ENCODE data around the gene ASB18. TPM values are rescaled to one million over a fixed set of nuclear protein-coding genes. Genes with fewer than 3 reads are reported as not detected.

ASB18 gene
- polyA plus RNA-seq, 1 donor (not counting 4 experiments of a cell fraction or from before 2014, with no cell fraction given) = not detected

GRCh38 chr2:236282406-236282805 lies 18.2 kb upstream of the ASB18 start:
- Histone ChIP-seq H3K79me2 (ENCODE audit: control insufficient read depth, insufficient read depth, low read length) (no peaks in the 10 kb centered on the region), H3K9me3 (ENCODE audit: control insufficient read depth, low read depth, low read length) (no peaks in the 10 kb centered on the region), H3K36me3 (ENCODE audit: control insufficient read depth in 2 of 2, extremely low read depth in 1 of 2, insufficient read depth in 2 of 2, low read length in 2 of 2) (no peaks in the 10 kb centered on the region), H3K9me1 (ENCODE audit: control insufficient read depth, extremely low read depth, insufficient read depth, low read length) (no peaks in the 10 kb centered on the region), H3K4me3 (ENCODE audit: control insufficient read depth in 2 of 3, extremely low read depth in 1 of 3, insufficient read depth in 2 of 3, low read depth in 1 of 3, low read length in 3 of 3) (no peak overlapping the region), H3K4me1 (ENCODE audit: control insufficient read depth, extremely low read depth, insufficient read depth, low read length) (peaks cover 3% of the 10 kb centered on the region), H3K27me3 (ENCODE audit: control insufficient read depth, extremely low read depth, insufficient read depth, low read length) (no peaks in the 10 kb centered on the region), H3K4me2 (ENCODE audit: control insufficient read depth, extremely low read depth, insufficient read depth, low read depth, low read length) (no peak overlapping the region), H2AFZ (ENCODE audit: control insufficient read depth, low read length) (no peak overlapping the region), H4K20me1 (ENCODE audit: control insufficient read depth, extremely low read depth, insufficient read depth, low read length) (no peaks in the 10 kb centered on the region), H3K27ac (ENCODE audit: control insufficient read depth, insufficient read depth, low read length) (no peak overlapping the region), H3K9ac (ENCODE audit: control insufficient read depth, extremely low read depth, insufficient read depth, low read length) (no peak overlapping the region)
- no peak for DNase-seq (ENCODE audit: low read depth, low spot score)
- dilution Hi-C loops (cut with MboI; ENCODE audit: extremely low pct_ligation_motif_present, low sequenced_read_pairs) = no loop called here
- TF ChIP-seq EZH2 (IDR thresholded peaks at IDR 0.05; ENCODE audit: low read length) = no peak
- TF ChIP-seq, protein P1, sequence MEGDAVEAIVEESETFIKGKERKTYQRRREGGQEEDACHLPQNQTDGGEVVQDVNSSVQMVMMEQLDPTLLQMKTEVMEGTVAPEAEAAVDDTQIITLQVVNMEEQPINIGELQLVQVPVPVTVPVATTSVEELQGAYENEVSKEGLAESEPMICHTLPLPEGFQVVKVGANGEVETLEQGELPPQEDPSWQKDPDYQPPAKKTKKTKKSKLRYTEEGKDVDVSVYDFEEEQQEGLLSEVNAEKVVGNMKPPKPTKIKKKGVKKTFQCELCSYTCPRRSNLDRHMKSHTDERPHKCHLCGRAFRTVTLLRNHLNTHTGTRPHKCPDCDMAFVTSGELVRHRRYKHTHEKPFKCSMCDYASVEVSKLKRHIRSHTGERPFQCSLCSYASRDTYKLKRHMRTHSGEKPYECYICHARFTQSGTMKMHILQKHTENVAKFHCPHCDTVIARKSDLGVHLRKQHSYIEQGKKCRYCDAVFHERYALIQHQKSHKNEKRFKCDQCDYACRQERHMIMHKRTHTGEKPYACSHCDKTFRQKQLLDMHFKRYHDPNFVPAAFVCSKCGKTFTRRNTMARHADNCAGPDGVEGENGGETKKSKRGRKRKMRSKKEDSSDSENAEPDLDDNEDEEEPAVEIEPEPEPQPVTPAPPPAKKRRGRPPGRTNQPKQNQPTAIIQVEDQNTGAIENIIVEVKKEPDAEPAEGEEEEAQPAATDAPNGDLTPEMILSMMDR (optimal IDR thresholded peaks at IDR 0.05 in 1 of 3, IDR thresholded peaks at IDR 0.05 in 1 of 3, conservative IDR thresholded peaks at IDR 0.05 in 1 of 3; ENCODE audit: extremely low read depth in 1 of 3, insufficient read depth in 2 of 3, low read length in 3 of 3) = no peak
- FAIRE-seq = no peak

GRCh38 chr2:236281423-236281822 lies 17.2 kb upstream of the ASB18 start:
- H3K9me3 ChIP-seq (ENCODE audit: control insufficient read depth, low read depth, low read length) = no peaks in the 10 kb centered on the region
- H4K20me1 ChIP-seq (ENCODE audit: control insufficient read depth, extremely low read depth, insufficient read depth, low read length) = no peaks in the 10 kb centered on the region
- dilution Hi-C loops (cut with MboI; ENCODE audit: extremely low pct_ligation_motif_present, low sequenced_read_pairs) = no loop called here
- H3K4me1 ChIP-seq (ENCODE audit: control insufficient read depth, extremely low read depth, insufficient read depth, low read length) = no peaks in the 10 kb centered on the region
- H3K36me3 ChIP-seq (ENCODE audit: control insufficient read depth in 2 of 2, extremely low read depth in 1 of 2, insufficient read depth in 2 of 2, low read length in 2 of 2) = no peaks in the 10 kb centered on the region
- H2AFZ ChIP-seq (ENCODE audit: control insufficient read depth, low read length) = no peak overlapping the region
- no peak overlapping the region for H3K4me2 ChIP-seq (ENCODE audit: control insufficient read depth, extremely low read depth, insufficient read depth, low read depth, low read length)
- H3K9me1 ChIP-seq (ENCODE audit: control insufficient read depth, extremely low read depth, insufficient read depth, low read length) = no peaks in the 10 kb centered on the region
- H3K27me3 ChIP-seq (ENCODE audit: control insufficient read depth, extremely low read depth, insufficient read depth, low read length) = no peaks in the 10 kb centered on the region
- FAIRE-seq (no peak), DNase-seq (ENCODE audit: low read depth, low spot score) (no peak)
- H3K79me2 ChIP-seq (ENCODE audit: control insufficient read depth, insufficient read depth, low read length) = no peaks in the 10 kb centered on the region
- TF ChIP-seq, protein P1 (optimal IDR thresholded peaks at IDR 0.05 in 1 of 3, IDR thresholded peaks at IDR 0.05 in 1 of 3, conservative IDR thresholded peaks at IDR 0.05 in 1 of 3; ENCODE audit: extremely low read depth in 1 of 3, insufficient read depth in 2 of 3, low read length in 3 of 3) = no peak
- no peak for TF ChIP-seq EZH2 (IDR thresholded peaks at IDR 0.05; ENCODE audit: low read length)
- no peak overlapping the region for H3K27ac ChIP-seq (ENCODE audit: control insufficient read depth, insufficient read depth, low read length)
- H3K4me3 ChIP-seq (ENCODE audit: control insufficient read depth in 2 of 3, extremely low read depth in 1 of 3, insufficient read depth in 2 of 3, low read depth in 1 of 3, low read length in 3 of 3) = no peak overlapping the region
- no peak overlapping the region for H3K9ac ChIP-seq (ENCODE audit: control insufficient read depth, extremely low read depth, insufficient read depth, low read length)

Measured in keratinocyte (primary cell).